CD14-positive monocyte (primary cell): ENCODE results near the gene CASP8. TPM values are rescaled to one million over a fixed set of nuclear protein-coding genes. Genes with fewer than 3 reads are reported as not detected.
A peak's percentile ranks its signal among the peaks of the same experiment; 100 is the strongest.

Experiments
- DNase-seq, 3 donors: peaks; one replicate each; pipeline ENCODE4 v3.0.0-alpha.2; 2011 to 2022
- H2AFZ ChIP-seq: 2 replicates; pipeline ENCODE4 v1.6.0; 2012; ENCODE audit warnings: mild to moderate bottlenecking, low read depth, low read length, inconsistent platforms; ENCODE audit not compliant: insufficient read depth, poor library complexity, severe bottlenecking
- H3K27ac ChIP-seq, 2 donors: 1 replicate in 1 of 2; 2 replicates in 1 of 2; pipeline ENCODE4 v1.5.1; 2012 to 2013; ENCODE audit warnings: low read length in 2 of 2, control low read depth in 1 of 2, inconsistent platforms in 1 of 2, low read depth in 1 of 2, mild to moderate bottlenecking in 1 of 2
- H3K27me3 ChIP-seq, 2 donors: one replicate each; pipeline versions ENCODE4 v1.6.0 to v1.6.1; 2011 to 2013; ENCODE audit warnings: low read length in 2 of 2; ENCODE audit not compliant: control insufficient read depth in 2 of 2, insufficient read depth in 2 of 2
- H3K36me3 ChIP-seq, 2 donors: replicated peaks in 1 of 2; 1 replicate in 1 of 2; 2 replicates in 1 of 2; pipeline versions ENCODE4 v1.5.1 to v1.6.1; 2012 to 2013; ENCODE audit warnings: low read length in 2 of 2, control low read depth in 1 of 2, inconsistent platforms in 1 of 2, mild to moderate bottlenecking in 1 of 2; ENCODE audit not compliant: insufficient read depth in 2 of 2, control insufficient read depth in 1 of 2
- H3K4me1 ChIP-seq, 2 donors: 1 replicate in 1 of 2; 2 replicates in 1 of 2; pipeline versions ENCODE4 v1.5.1 to v1.6.1; 2012 to 2013; ENCODE audit warnings: low read length in 2 of 2, control low read depth in 1 of 2, inconsistent platforms in 1 of 2, mild to moderate bottlenecking in 1 of 2, moderate library complexity in 1 of 2; ENCODE audit not compliant: insufficient read depth in 2 of 2, control insufficient read depth in 1 of 2
- H3K4me2 ChIP-seq: replicated peaks from 2 replicates; pipeline ENCODE3; 2012; ENCODE audit warnings: low read length, moderate library complexity, mild to moderate bottlenecking; ENCODE audit not compliant: poor library complexity, severe bottlenecking; ENCODE audit errors: extremely low read depth
- H3K4me3 ChIP-seq, 3 experiments: fragments of 200-600 bp in 1 of 3; sonication (generic) in 1 of 3; replicated peaks in 1 of 3; 1 replicate in 2 of 3; 2 replicates in 1 of 3; pipeline ENCODE4 v1.5.1; 2011 to 2013; ENCODE audit warnings: low read length in 3 of 3, mild to moderate bottlenecking in 3 of 3, control low read depth in 2 of 3, low read depth in 2 of 3, inconsistent platforms in 1 of 3, moderate library complexity in 1 of 3
- H3K79me2 ChIP-seq: 2 replicates; pipeline ENCODE4 v1.6.0; 2012; ENCODE audit warnings: mild to moderate bottlenecking, control low read depth, inconsistent platforms, low read length, moderate library complexity; ENCODE audit not compliant: insufficient read depth
- H3K9ac ChIP-seq: 2 replicates; pipeline ENCODE4 v1.6.0; 2017; ENCODE audit warnings: low read length, mild to moderate bottlenecking; ENCODE audit not compliant: insufficient read depth, poor library complexity, severe bottlenecking
- H3K9me3 ChIP-seq, 2 donors: replicated peaks in 1 of 2; 1 replicate in 1 of 2; 2 replicates in 1 of 2; pipeline versions ENCODE4 v1.5.1 to v1.6.1; 2012 to 2013; ENCODE audit warnings: low read length in 2 of 2, control low read depth in 1 of 2; ENCODE audit not compliant: control insufficient read depth in 1 of 2, insufficient read depth in 1 of 2
- H4K20me1 ChIP-seq: 2 replicates; pipeline ENCODE4 v1.6.0; 2012; ENCODE audit warnings: mild to moderate bottlenecking, low read length, control low read depth, moderate library complexity; ENCODE audit not compliant: insufficient read depth
- H3K27ac Mint-ChIP-seq, 7 donors: one replicate each; pipeline ENCODE4 v1.8.0; 2020; ENCODE audit warnings: mild to moderate bottlenecking in 7 of 7, mixed read lengths in 7 of 7, moderate library complexity in 6 of 7, inconsistent platforms in 2 of 7
- H3K27me3 Mint-ChIP-seq, 3 donors: one replicate each; pipeline ENCODE4 v1.8.0; 2021 to 2022; ENCODE audit warnings: low read depth in 3 of 3, mild to moderate bottlenecking in 3 of 3, mixed read lengths in 3 of 3, moderate library complexity in 3 of 3, inconsistent platforms in 1 of 3
- H3K36me3 Mint-ChIP-seq, 2 donors: one replicate each; pipeline ENCODE4 v1.8.0; 2020; ENCODE audit warnings: mixed read lengths in 2 of 2, inconsistent platforms in 1 of 2, mild to moderate bottlenecking in 1 of 2
- H3K4me1 Mint-ChIP-seq: one replicate; pipeline ENCODE4 v1.8.0; 2020; ENCODE audit warnings: mild to moderate bottlenecking, mixed read lengths
- H3K4me3 Mint-ChIP-seq, 2 donors: one replicate each; pipeline ENCODE4 v1.8.0; 2020; ENCODE audit warnings: mild to moderate bottlenecking in 2 of 2, mixed read lengths in 2 of 2, moderate library complexity in 1 of 2
- H3K9me3 Mint-ChIP-seq, 7 donors: one replicate each; pipeline ENCODE4 v1.8.0; 2020 to 2022; ENCODE audit warnings: mixed read lengths in 7 of 7, mild to moderate bottlenecking in 6 of 7, moderate library complexity in 6 of 7, inconsistent platforms in 2 of 7
- CTCF ChIP-seq: fragments of 200-600 bp; IDR thresholded peaks from one replicate; pipeline ENCODE4 v1.8.0; 2022; ENCODE audit warnings: antibody characterized with exemption, mild to moderate bottlenecking
- WGBS: methylation state at CpG from one replicate; pipeline ENCODE4 v1.1.5; 2013; ENCODE audit warnings: missing lambda C conversion rate; ENCODE audit not compliant: insufficient coverage; 5-methylcytosine and 5-hydroxymethylcytosine counted together
- intact Hi-C, 2 donors: fragments of 100-400 bp; cut with micrococcal nuclease; formaldehyde crosslinking; loops; one replicate each; pipeline versions ENCODE4 v1.15.0 to v1.15.1; 2023
- polyA plus RNA-seq, 3 donors: library from polyadenylated mRNA; depleted of rRNA in 1 of 3; unstranded in 2 of 3; stranded (reverse) in 1 of 3; fragments of 300-500 nt in 2 of 3; fragments of >200 nt in 1 of 3; fragmentation: Illumina TruSeq in 2 of 3; gene quantifications; 1 replicate in 2 of 3; 2 replicates in 1 of 3; pipeline ENCODE4 v1.2.3, GENCODE V29; 2012 to 2021

The CASP8 gene
- polyA plus RNA-seq, 3 donors = 40.0 to 123 (median 80.7) TPM

GRCh38 chr2:201269764-201270163 is 9.4 kb downstream of the CASP8 start:
- peaks cover 90% of the 10 kb centered on the region for H3K79me2 ChIP-seq
- H3K9me3 Mint-ChIP-seq = no peaks in the 10 kb centered on the region
- H3K9me3 ChIP-seq = no peaks in the 10 kb centered on the region
- no peak overlapping the region for H3K4me2 ChIP-seq
- no peak overlapping the region for H3K4me3 Mint-ChIP-seq
- H3K27me3 ChIP-seq = no peaks in the 10 kb centered on the region
- peaks cover 0 to 4% (median 0%) of the 10 kb centered on the region in 3 donors for H3K27me3 Mint-ChIP-seq
- H3K27ac ChIP-seq = peak overlapping the region in 1 of 2 donors; percentile 51
- no peak overlapping the region for H3K4me3 ChIP-seq
- TF ChIP-seq CTCF = no peak
- H2AFZ ChIP-seq = no peak overlapping the region
- intact Hi-C loops = loop anchor here (5.0 to 10.0 kb wide), 2 partner anchors 32 to 95 kb away; no protein-coding TSS in a partner anchor
- DNase-seq = no peak
- H3K4me1 ChIP-seq = peaks cover under 1 to 1% of the 10 kb centered on the region in 2 donors
- H3K36me3 ChIP-seq = peaks cover 79 to 95% of the 10 kb centered on the region in 2 donors
- peaks cover 26% of the 10 kb centered on the region for H3K4me1 Mint-ChIP-seq
- peaks cover 81 to 94% of the 10 kb centered on the region in 2 donors for H3K36me3 Mint-ChIP-seq
- H3K27ac Mint-ChIP-seq = no peak overlapping the region
- no peak overlapping the region for H3K9ac ChIP-seq
- no CpG with 5 or more reads among the region's 2 CpGs for WGBS
- peaks cover 100% of the 10 kb centered on the region for H4K20me1 ChIP-seq

GRCh38 chr2:201270293-201271001 is 10.1 kb downstream of the CASP8 start:
- Mint-ChIP-seq H3K4me1 (peaks cover 19% of the 10 kb centered on the region), H3K4me3 (no peak overlapping the region), H3K27me3 (peaks cover 0 to 3% (median 0%) of the 10 kb centered on the region in 3 donors), H3K36me3 (peaks cover 87 to 97% of the 10 kb centered on the region in 2 donors), H3K27ac (peak overlapping the region in 3 of 7 donors; percentile 51 to 73 (median 69)), H3K9me3 (no peaks in the 10 kb centered on the region)
- H4K20me1 ChIP-seq = peaks cover 100% of the 10 kb centered on the region
- H3K4me2 ChIP-seq = no peak overlapping the region
- no peaks in the 10 kb centered on the region for H3K4me1 ChIP-seq
- TF ChIP-seq CTCF = no peak
- no peak for DNase-seq
- no peak overlapping the region for H2AFZ ChIP-seq
- no peak overlapping the region for H3K9ac ChIP-seq
- WGBS = 100% methylated on average over 3 of the region's 9 CpGs
- intact Hi-C loops = loop anchor here (5.0 to 10.0 kb wide), 2 partner anchors 33 to 94 kb away; no protein-coding TSS in a partner anchor
- H3K4me3 ChIP-seq = no peak overlapping the region
- H3K36me3 ChIP-seq = peaks cover 86 to 100% of the 10 kb centered on the region in 2 donors
- peaks cover 90% of the 10 kb centered on the region for H3K79me2 ChIP-seq
- H3K9me3 ChIP-seq = no peaks in the 10 kb centered on the region
- H3K27me3 ChIP-seq = no peaks in the 10 kb centered on the region
- H3K27ac ChIP-seq = peak overlapping the region in 1 of 2 donors; percentile 64
